Measurements from ENCODE around the gene PNMA3. TPM values are rescaled to one million over a fixed set of nuclear protein-coding genes. Genes with fewer than 3 reads are reported as not detected.
"Not testable (repeated sequence)": the region's sequence is repeated elsewhere in the genome, so short reads cannot be mapped to it uniquely, and the experiment has no call there.

Gene PNMA3
- total and polyA plus RNA-seq, 2 experiments from 2014 or later, result 2.5 to 8.5 TPM

DNA sequence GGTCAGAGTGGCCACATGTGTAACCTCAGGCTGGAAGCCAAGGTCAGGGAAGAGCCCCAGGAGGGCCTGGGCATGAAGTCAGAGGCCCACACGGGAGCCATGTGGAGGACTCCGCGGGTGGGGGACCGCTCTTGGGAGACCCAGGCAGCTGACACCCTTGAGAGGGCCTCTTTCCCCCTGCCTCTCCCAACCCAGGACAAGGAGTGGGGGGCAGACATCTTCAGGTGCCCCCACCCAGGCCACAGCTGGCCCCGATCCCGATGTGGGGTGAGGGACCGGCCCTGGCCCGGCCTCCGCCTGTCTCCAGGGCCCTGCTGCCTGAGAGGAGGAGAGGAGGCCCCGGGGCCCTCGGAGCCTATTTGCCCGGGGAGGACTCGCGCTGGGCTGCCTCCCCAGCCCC lies 19.1 kb downstream of the PNMA3 start (continued):
- TF ChIP-seq, protein P1, sequence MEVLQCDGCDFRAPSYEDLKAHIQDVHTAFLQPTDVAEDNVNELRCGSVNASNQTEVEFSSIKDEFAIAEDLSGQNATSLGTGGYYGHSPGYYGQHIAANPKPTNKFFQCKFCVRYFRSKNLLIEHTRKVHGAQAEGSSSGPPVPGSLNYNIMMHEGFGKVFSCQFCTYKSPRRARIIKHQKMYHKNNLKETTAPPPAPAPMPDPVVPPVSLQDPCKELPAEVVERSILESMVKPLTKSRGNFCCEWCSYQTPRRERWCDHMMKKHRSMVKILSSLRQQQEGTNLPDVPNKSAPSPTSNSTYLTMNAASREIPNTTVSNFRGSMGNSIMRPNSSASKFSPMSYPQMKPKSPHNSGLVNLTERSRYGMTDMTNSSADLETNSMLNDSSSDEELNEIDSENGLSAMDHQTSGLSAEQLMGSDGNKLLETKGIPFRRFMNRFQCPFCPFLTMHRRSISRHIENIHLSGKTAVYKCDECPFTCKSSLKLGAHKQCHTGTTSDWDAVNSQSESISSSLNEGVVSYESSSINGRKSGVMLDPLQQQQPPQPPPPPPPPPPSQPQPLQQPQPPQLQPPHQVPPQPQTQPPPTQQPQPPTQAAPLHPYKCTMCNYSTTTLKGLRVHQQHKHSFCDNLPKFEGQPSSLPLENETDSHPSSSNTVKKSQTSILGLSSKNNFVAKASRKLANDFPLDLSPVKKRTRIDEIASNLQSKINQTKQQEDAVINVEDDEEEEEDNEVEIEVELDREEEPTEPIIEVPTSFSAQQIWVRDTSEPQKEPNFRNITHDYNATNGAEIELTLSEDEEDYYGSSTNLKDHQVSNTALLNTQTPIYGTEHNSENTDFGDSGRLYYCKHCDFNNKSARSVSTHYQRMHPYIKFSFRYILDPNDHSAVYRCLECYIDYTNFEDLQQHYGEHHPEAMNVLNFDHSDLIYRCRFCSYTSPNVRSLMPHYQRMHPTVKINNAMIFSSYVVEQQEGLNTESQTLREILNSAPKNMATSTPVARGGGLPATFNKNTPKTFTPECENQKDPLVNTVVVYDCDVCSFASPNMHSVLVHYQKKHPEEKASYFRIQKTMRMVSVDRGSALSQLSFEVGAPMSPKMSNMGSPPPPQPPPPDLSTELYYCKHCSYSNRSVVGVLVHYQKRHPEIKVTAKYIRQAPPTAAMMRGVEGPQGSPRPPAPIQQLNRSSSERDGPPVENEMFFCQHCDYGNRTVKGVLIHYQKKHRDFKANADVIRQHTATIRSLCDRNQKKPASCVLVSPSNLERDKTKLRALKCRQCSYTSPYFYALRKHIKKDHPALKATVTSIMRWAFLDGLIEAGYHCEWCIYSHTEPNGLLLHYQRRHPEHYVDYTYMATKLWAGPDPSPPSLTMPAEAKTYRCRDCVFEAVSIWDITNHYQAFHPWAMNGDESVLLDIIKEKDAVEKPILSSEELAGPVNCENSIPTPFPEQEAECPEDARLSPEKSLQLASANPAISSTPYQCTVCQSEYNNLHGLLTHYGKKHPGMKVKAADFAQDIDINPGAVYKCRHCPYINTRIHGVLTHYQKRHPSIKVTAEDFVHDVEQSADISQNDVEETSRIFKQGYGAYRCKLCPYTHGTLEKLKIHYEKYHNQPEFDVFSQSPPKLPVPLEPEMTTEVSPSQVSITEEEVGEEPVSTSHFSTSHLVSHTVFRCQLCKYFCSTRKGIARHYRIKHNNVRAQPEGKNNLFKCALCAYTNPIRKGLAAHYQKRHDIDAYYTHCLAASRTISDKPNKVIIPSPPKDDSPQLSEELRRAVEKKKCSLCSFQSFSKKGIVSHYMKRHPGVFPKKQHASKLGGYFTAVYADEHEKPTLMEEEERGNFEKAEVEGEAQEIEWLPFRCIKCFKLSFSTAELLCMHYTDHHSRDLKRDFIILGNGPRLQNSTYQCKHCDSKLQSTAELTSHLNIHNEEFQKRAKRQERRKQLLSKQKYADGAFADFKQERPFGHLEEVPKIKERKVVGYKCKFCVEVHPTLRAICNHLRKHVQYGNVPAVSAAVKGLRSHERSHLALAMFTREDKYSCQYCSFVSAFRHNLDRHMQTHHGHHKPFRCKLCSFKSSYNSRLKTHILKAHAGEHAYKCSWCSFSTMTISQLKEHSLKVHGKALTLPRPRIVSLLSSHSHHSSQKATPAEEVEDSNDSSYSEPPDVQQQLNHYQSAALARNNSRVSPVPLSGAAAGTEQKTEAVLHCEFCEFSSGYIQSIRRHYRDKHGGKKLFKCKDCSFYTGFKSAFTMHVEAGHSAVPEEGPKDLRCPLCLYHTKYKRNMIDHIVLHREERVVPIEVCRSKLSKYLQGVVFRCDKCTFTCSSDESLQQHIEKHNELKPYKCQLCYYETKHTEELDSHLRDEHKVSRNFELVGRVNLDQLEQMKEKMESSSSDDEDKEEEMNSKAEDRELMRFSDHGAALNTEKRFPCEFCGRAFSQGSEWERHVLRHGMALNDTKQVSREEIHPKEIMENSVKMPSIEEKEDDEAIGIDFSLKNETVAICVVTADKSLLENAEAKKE (CRISPR knock-in tag; IDR thresholded peaks at IDR 0.05), result no peak
- TF ChIP-seq, protein P2, sequence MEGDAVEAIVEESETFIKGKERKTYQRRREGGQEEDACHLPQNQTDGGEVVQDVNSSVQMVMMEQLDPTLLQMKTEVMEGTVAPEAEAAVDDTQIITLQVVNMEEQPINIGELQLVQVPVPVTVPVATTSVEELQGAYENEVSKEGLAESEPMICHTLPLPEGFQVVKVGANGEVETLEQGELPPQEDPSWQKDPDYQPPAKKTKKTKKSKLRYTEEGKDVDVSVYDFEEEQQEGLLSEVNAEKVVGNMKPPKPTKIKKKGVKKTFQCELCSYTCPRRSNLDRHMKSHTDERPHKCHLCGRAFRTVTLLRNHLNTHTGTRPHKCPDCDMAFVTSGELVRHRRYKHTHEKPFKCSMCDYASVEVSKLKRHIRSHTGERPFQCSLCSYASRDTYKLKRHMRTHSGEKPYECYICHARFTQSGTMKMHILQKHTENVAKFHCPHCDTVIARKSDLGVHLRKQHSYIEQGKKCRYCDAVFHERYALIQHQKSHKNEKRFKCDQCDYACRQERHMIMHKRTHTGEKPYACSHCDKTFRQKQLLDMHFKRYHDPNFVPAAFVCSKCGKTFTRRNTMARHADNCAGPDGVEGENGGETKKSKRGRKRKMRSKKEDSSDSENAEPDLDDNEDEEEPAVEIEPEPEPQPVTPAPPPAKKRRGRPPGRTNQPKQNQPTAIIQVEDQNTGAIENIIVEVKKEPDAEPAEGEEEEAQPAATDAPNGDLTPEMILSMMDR (conservative IDR thresholded peaks at IDR 0.05; ENCODE audit: low read depth in 2 of 2), result no peak
- TF ChIP-seq ZNF331 (CRISPR knock-in tag; IDR thresholded peaks at IDR 0.05; ENCODE audit: low read depth), result no peak
- no peak for TF ChIP-seq CREB1 (CRISPR knock-in tag; IDR thresholded peaks at IDR 0.05; ENCODE audit: low read depth)
- TF ChIP-seq, protein P3, sequence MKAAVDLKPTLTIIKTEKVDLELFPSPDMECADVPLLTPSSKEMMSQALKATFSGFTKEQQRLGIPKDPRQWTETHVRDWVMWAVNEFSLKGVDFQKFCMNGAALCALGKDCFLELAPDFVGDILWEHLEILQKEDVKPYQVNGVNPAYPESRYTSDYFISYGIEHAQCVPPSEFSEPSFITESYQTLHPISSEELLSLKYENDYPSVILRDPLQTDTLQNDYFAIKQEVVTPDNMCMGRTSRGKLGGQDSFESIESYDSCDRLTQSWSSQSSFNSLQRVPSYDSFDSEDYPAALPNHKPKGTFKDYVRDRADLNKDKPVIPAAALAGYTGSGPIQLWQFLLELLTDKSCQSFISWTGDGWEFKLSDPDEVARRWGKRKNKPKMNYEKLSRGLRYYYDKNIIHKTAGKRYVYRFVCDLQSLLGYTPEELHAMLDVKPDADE (IDR thresholded peaks at IDR 0.05), result no peak
- no peak for TF ChIP-seq POLR2AphosphoS5 (IDR thresholded peaks at IDR 0.05; ENCODE audit: low read depth)
- TF ChIP-seq EZH2phosphoT487 (IDR thresholded peaks at IDR 0.05; ENCODE audit: unreplicated experiment), result no peak
- no peak for TF ChIP-seq STAT1 (IDR thresholded peaks at IDR 0.05; ENCODE audit: unreplicated experiment)
- TF ChIP-seq EZH2 (IDR thresholded peaks at IDR 0.05; ENCODE audit: low read depth, unreplicated experiment), result no peak
- no peak for TF ChIP-seq NANOG (IDR thresholded peaks at IDR 0.05; ENCODE audit: borderline replicate concordance)
- TF ChIP-seq ZNF114 (CRISPR knock-in tag; IDR thresholded peaks at IDR 0.05), result no peak

- not testable (repeated sequence) for H2AFZ ChIP-seq; H3K4me1 ChIP-seq (ENCODE audit: insufficient read depth); H3F3A ChIP-seq (replicated peaks; ENCODE audit: low read depth); H3K27ac ChIP-seq (ENCODE audit: low read depth); H3K4me2 ChIP-seq; H3K79me2 ChIP-seq (replicated peaks; ENCODE audit: insufficient read depth); H3K27ac Mint-ChIP-seq; DNase-seq (ENCODE audit: low spot score); H3K4me1 Mint-ChIP-seq; H3K27me3 Mint-ChIP-seq (ENCODE audit: insufficient read depth, low read depth, poor library complexity); H4K20me1 ChIP-seq (replicated peaks; ENCODE audit: insufficient read depth); H3K4me3 ChIP-seq; H3K9me3 Mint-ChIP-seq; H3K4me3 Mint-ChIP-seq; H3K27me3 ChIP-seq (ENCODE audit: insufficient read depth); H3K36me3 Mint-ChIP-seq (ENCODE audit: low read depth); H3K36me3 ChIP-seq (ENCODE audit: insufficient read depth); H3K9me2 ChIP-seq (ENCODE audit: insufficient read depth)
- peak; percentile 75 for ATAC-seq
These were observed 21.3 kb downstream of the PNMA3 start for GRCh38 chrX:153077437-153078135.

DNA sequence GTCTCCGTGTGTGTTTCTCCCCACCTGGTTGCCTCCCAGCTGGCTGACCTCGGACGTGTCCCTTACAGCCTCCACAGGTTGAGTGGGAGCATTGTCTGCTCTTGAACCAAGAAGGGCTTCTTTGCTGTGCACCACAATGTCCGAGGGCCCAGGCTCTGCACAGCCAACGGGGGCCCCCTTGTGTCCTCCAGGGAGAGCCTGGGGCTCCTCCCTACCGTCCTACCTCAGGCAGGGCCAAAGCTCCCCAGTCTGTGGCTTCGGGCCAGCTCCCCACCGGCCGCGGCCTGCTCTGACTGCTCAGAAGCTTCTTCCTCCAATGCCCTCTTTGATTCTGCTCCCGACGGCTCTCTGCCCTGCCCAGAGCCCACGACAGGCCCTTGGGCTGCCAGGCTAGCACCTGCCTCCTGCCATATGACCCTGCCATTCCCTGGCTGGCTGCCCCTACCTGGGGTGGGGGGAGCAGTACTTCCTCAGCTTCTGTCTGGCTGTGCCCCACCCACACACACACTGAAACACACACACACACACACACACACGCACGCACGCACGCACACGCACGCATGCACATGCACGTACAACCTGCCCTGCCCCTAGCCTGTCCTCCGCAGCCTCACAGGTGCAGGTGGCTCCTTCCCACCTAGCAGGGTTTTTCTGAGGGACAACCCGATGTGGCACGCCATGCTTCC lies 27.1 kb downstream of the PNMA3 start:
- H3K4me1 ChIP-seq (ENCODE audit: insufficient read depth); H3K79me2 ChIP-seq (replicated peaks; ENCODE audit: insufficient read depth); H3F3A ChIP-seq (replicated peaks; ENCODE audit: low read depth); H3K9me2 ChIP-seq (ENCODE audit: insufficient read depth); ATAC-seq; H3K27me3 Mint-ChIP-seq (ENCODE audit: insufficient read depth, low read depth, poor library complexity); H3K27ac Mint-ChIP-seq; DNase-seq (ENCODE audit: low spot score); H3K36me3 Mint-ChIP-seq (ENCODE audit: low read depth); H3K4me2 ChIP-seq; H3K9me3 Mint-ChIP-seq; H4K20me1 ChIP-seq (replicated peaks; ENCODE audit: insufficient read depth); H3K36me3 ChIP-seq (ENCODE audit: insufficient read depth); H3K27ac ChIP-seq (ENCODE audit: low read depth); H2AFZ ChIP-seq; H3K4me3 Mint-ChIP-seq; H3K4me1 Mint-ChIP-seq; H3K4me3 ChIP-seq; H3K27me3 ChIP-seq (ENCODE audit: insufficient read depth): not testable (repeated sequence)

All from GM23338 (cell line).